ENCODE measurements around the gene DHRSX.
"Not testable (repeated sequence)": the region's sequence is repeated elsewhere in the genome, so short reads cannot be mapped to it uniquely, and the experiment has no call there.

The DHRSX gene

GRCh38 chrX:2513121-2513664, 12.4 kb upstream of the DHRSX start:
- no peak overlapping the region for H3K27ac Mint-ChIP-seq (ENCODE audit: low read depth)
- no peaks in the 10 kb centered on the region for H3K9me3 Mint-ChIP-seq
- no peaks in the 10 kb centered on the region for H3K36me3 Mint-ChIP-seq (ENCODE audit: insufficient read depth)
- peaks cover 29% of the 10 kb centered on the region for H3K27me3 Mint-ChIP-seq
- peaks cover 11% of the 10 kb centered on the region for H3K4me1 Mint-ChIP-seq
- no peak for DNase-seq (ENCODE audit: low spot score in 2 of 2)
- no peak for ATAC-seq (replicated peaks; ENCODE audit: extremely low read depth, poor library complexity, severe bottlenecking)
- no peak overlapping the region for H3K4me3 Mint-ChIP-seq

DNA sequence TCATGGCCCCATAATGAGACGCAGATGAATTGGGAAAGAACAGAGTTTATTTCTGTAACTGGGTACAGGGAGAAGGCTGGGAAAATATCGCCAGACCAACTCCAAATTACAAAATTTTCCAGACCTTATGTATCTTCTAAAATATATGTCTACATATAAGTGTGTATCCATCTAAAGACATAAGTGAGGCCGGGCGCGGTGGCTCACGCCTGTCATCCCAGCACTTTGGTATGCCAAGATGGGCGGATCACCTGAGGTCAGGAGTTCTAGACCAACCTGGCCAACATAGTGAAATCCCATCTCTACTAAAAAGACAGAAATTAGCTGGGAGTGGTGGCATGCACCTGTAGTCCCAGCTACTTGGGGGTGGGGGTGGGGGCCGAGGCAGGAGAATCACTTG, 11.7 kb upstream of the DHRSX start:
- Mint-ChIP-seq H3K4me3 (no peak overlapping the region), H3K36me3 (ENCODE audit: insufficient read depth) (no peaks in the 10 kb centered on the region), H3K4me1 (peaks cover 6% of the 10 kb centered on the region), H3K9me3 (no peaks in the 10 kb centered on the region), H3K27ac (ENCODE audit: low read depth) (no peak overlapping the region), H3K27me3 (peaks cover 22% of the 10 kb centered on the region)
- DNase-seq (ENCODE audit: low spot score in 2 of 2) (no peak), ATAC-seq (replicated peaks; ENCODE audit: extremely low read depth, poor library complexity, severe bottlenecking) (no peak)

GRCh38 chrX:2511326-2511725, 10.6 kb upstream of the DHRSX start:
- H3K27me3 Mint-ChIP-seq: peaks cover 21% of the 10 kb centered on the region
- H3K4me3 Mint-ChIP-seq: no peak overlapping the region
- H3K9me3 Mint-ChIP-seq: no peaks in the 10 kb centered on the region
- ATAC-seq (replicated peaks; ENCODE audit: extremely low read depth, poor library complexity, severe bottlenecking): no peak
- H3K4me1 Mint-ChIP-seq: peaks cover 6% of the 10 kb centered on the region
- no peak overlapping the region for H3K27ac Mint-ChIP-seq (ENCODE audit: low read depth)
- peaks cover 2% of the 10 kb centered on the region for H3K36me3 Mint-ChIP-seq (ENCODE audit: insufficient read depth)
- no peak for DNase-seq (ENCODE audit: low spot score in 2 of 2)

- Mint-ChIP-seq H3K9me3 (no peaks in the 10 kb centered on the region), H3K27me3 (peaks cover 12% of the 10 kb centered on the region), H3K4me3 (no peak overlapping the region), H3K36me3 (ENCODE audit: insufficient read depth) (peaks cover 2% of the 10 kb centered on the region), H3K27ac (ENCODE audit: low read depth) (peak overlapping the region; percentile 19), H3K4me1 (peaks cover 6% of the 10 kb centered on the region)
- no peak for ATAC-seq (replicated peaks; ENCODE audit: extremely low read depth, poor library complexity, severe bottlenecking)
- no peak for DNase-seq (ENCODE audit: low spot score in 2 of 2)
Measured at GRCh38 chrX:2508648-2509335, 8.0 kb upstream of the DHRSX start.

GRCh38 chrX:2507904-2508627, 7.3 kb upstream of the DHRSX start:
- Mint-ChIP-seq H3K9me3 (no peaks in the 10 kb centered on the region), H3K4me3 (no peak overlapping the region), H3K27ac (ENCODE audit: low read depth) (peak overlapping the region; percentile 19), H3K36me3 (ENCODE audit: insufficient read depth) (peaks cover 2% of the 10 kb centered on the region), H3K4me1 (peaks cover 11% of the 10 kb centered on the region), H3K27me3 (peaks cover 12% of the 10 kb centered on the region)
- DNase-seq (ENCODE audit: low spot score in 2 of 2) (no peak), ATAC-seq (replicated peaks; ENCODE audit: extremely low read depth, poor library complexity, severe bottlenecking) (no peak)

DNA sequence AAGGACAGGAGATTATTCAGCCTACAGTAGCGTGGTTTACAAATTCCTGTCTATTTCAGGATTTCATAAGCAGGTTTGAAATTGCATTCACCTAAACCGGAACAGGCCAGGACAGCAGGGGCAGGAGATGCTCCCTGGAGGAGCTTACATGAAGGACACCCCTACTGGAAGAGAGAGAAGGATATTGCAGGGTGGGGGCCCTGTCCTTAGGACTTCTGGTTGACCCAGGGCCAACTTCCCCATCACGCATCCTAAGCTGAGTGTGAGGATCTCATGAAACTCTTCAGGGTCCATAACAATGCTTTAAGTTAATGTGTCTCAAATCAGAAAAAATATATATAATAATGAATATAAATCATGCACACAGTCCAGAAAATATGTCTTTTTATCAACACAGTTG, 6.4 kb upstream of the DHRSX start:
- Mint-ChIP-seq H3K9me3 (no peaks in the 10 kb centered on the region), H3K4me1 (peaks cover 12% of the 10 kb centered on the region), H3K27me3 (peaks cover 11% of the 10 kb centered on the region), H3K27ac (ENCODE audit: low read depth) (no peak overlapping the region), H3K36me3 (ENCODE audit: insufficient read depth) (peaks cover 2% of the 10 kb centered on the region), H3K4me3 (no peak overlapping the region)
- ATAC-seq (replicated peaks; ENCODE audit: extremely low read depth, poor library complexity, severe bottlenecking): no peak
- no peak for DNase-seq (ENCODE audit: low spot score in 2 of 2)

- peaks cover 22% of the 10 kb centered on the region for H3K4me1 Mint-ChIP-seq
- not testable (repeated sequence) for H3K9me3 Mint-ChIP-seq; H3K36me3 Mint-ChIP-seq (ENCODE audit: insufficient read depth); H3K4me3 Mint-ChIP-seq; DNase-seq (ENCODE audit: low spot score in 2 of 2); H3K27me3 Mint-ChIP-seq; ATAC-seq (replicated peaks; ENCODE audit: extremely low read depth, poor library complexity, severe bottlenecking); H3K27ac Mint-ChIP-seq (ENCODE audit: low read depth)
Measured at GRCh38 chrX:2505341-2505740, 4.6 kb upstream of the DHRSX start.

GRCh38 chrX:2504706-2505332, 4.0 kb upstream of the DHRSX start:
- no peak overlapping the region for H3K27ac Mint-ChIP-seq (ENCODE audit: low read depth)
- no peak for ATAC-seq (replicated peaks; ENCODE audit: extremely low read depth, poor library complexity, severe bottlenecking)

GRCh38 chrX:2503591-2504500, 3.1 kb upstream of the DHRSX start:
- Mint-ChIP-seq H3K4me1 (peaks cover 31% of the 10 kb centered on the region), H3K9me3 (no peaks in the 10 kb centered on the region), H3K27me3 (no peaks in the 10 kb centered on the region), H3K4me3 (peak overlapping the region; percentile 1), H3K27ac (ENCODE audit: low read depth) (peak overlapping the region; percentile 95), H3K36me3 (ENCODE audit: insufficient read depth) (peaks cover 3% of the 10 kb centered on the region)
- DNase-seq (ENCODE audit: low spot score in 2 of 2): no peak
- ATAC-seq (replicated peaks; ENCODE audit: extremely low read depth, poor library complexity, severe bottlenecking): no peak

More at GRCh38 chrX:2504706-2505332, 4.0 kb upstream of the DHRSX start:
- Mint-ChIP-seq H3K9me3 (no peaks in the 10 kb centered on the region), H3K4me1 (peaks cover 24% of the 10 kb centered on the region), H3K4me3 (no peak overlapping the region), H3K27me3 (no peaks in the 10 kb centered on the region), H3K36me3 (ENCODE audit: insufficient read depth) (peaks cover 3% of the 10 kb centered on the region)
- no peak for DNase-seq (ENCODE audit: low spot score in 2 of 2)

DNA sequence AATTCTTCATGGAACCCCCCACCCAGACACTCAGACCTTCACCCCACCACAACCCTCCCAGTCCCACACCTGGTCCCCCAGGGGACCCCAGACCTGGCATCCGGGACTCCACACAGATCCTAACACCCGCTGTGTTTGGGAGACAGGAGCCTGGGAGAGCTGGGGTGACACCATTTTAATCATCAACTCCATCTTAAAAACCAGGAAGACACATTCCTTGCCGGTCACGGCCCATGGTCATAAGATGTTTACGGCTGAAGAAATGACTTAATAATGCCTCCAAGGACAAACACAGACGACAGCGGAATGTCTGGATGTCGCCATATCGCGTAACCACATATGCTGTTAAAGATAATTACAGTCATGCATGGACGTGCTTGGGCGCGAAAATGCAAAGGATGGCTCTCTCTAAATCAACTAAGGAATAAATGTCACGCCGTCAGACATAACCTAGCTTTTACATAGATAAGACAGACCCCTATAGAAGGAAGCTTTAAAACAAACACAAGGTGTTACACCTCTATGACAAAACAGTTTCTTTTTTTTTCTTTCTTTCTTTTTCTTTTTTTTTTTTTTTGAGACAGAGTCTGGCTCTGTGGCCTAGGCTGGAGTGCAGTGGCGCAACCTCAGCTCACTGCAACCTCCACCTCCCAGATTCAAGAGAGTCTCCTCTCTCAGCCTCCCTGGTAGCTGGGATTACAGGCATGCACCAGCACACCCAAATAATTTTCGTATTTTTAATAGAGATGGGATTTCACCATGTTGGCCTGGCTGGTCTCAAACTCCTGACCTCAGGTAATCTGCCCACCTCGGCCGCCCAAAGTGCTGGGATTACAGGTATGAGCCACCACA, 2.1 kb upstream of the DHRSX start:
- no peak for ATAC-seq (replicated peaks; ENCODE audit: extremely low read depth, poor library complexity, severe bottlenecking)
- no peaks in the 10 kb centered on the region for H3K9me3 Mint-ChIP-seq
- H3K27ac Mint-ChIP-seq (ENCODE audit: low read depth): peak overlapping the region; percentile 95
- peaks cover 5% of the 10 kb centered on the region for H3K36me3 Mint-ChIP-seq (ENCODE audit: insufficient read depth)
- peaks cover 37% of the 10 kb centered on the region for H3K4me1 Mint-ChIP-seq
- H3K27me3 Mint-ChIP-seq: no peaks in the 10 kb centered on the region
- DNase-seq (ENCODE audit: low spot score in 2 of 2): no peak
- H3K4me3 Mint-ChIP-seq: peak overlapping the region; percentile 84

GRCh38 chrX:2502120-2502667, 1.4 kb upstream of the DHRSX start:
- H3K27me3 Mint-ChIP-seq: no peaks in the 10 kb centered on the region
- peak overlapping the region; percentile 84 for H3K4me3 Mint-ChIP-seq
- H3K4me1 Mint-ChIP-seq: peaks cover 41% of the 10 kb centered on the region
- H3K27ac Mint-ChIP-seq (ENCODE audit: low read depth): peak overlapping the region; percentile 95
- peaks cover 9% of the 10 kb centered on the region for H3K36me3 Mint-ChIP-seq (ENCODE audit: insufficient read depth)
- ATAC-seq (replicated peaks; ENCODE audit: extremely low read depth, poor library complexity, severe bottlenecking): no peak
- no peaks in the 10 kb centered on the region for H3K9me3 Mint-ChIP-seq
- DNase-seq (ENCODE audit: low spot score in 2 of 2): no peak
